CD4-positive, CD25-positive, alpha-beta regulatory T cell (primary cell): ENCODE results near the gene IPO4. TPM values are rescaled to one million over a fixed set of nuclear protein-coding genes. Genes with fewer than 3 reads are reported as not detected.

Source experiments
- ATAC-seq, 2 donors: fragments of 150-1000 bp; cut with Tn5 transposase; one replicate each; pipeline ENCODE4 v1.10.0; 2021; ENCODE audit warnings: low read depth in 2 of 2, moderate number of reproducible peaks in 2 of 2, moderate library complexity in 1 of 2
- DNase-seq, 3 donors: peaks; one replicate each; pipeline versions ENCODE4 v3.0.0 to v3.0.0-alpha.2; 2012 to 2022; ENCODE audit warnings: mixed read lengths in 1 of 3
- H3K27ac ChIP-seq: one replicate; pipeline ENCODE4 v1.7.0; 2013; ENCODE audit warnings: mild to moderate bottlenecking, low read length; ENCODE audit not compliant: insufficient read depth, poor library complexity, severe bottlenecking
- H3K27me3 ChIP-seq: one replicate; pipeline ENCODE4 v1.7.0; 2013; ENCODE audit warnings: low read length; ENCODE audit not compliant: control insufficient read depth, insufficient read depth
- H3K36me3 ChIP-seq: one replicate; pipeline ENCODE4 v1.7.0; 2013; ENCODE audit warnings: mild to moderate bottlenecking, low read length, moderate library complexity; ENCODE audit not compliant: control insufficient read depth, insufficient read depth
- H3K4me1 ChIP-seq: 2 replicates; pipeline ENCODE4 v1.7.0; 2013; ENCODE audit warnings: mild to moderate bottlenecking, low read length; ENCODE audit not compliant: insufficient read depth, control insufficient read depth, poor library complexity, severe bottlenecking
- H3K4me3 ChIP-seq: one replicate; pipeline ENCODE4 v1.7.0; 2013; ENCODE audit warnings: low read depth, mild to moderate bottlenecking, low read length, moderate library complexity
- H3K9me3 ChIP-seq, 2 experiments: 1 replicate in 1 of 2; 2 replicates in 1 of 2; pipeline ENCODE4 v1.7.0; 2013; ENCODE audit warnings: low read length in 2 of 2, mild to moderate bottlenecking in 1 of 2, moderate library complexity in 1 of 2; ENCODE audit not compliant: control insufficient read depth in 2 of 2
- H3K27ac Mint-ChIP-seq, 3 donors: one replicate each; pipeline ENCODE4 v1.8.0; 2020 to 2022; ENCODE audit warnings: mild to moderate bottlenecking in 3 of 3, mixed read lengths in 3 of 3, moderate library complexity in 2 of 3
- H3K27me3 Mint-ChIP-seq: one replicate; pipeline ENCODE4 v1.8.0; 2022; ENCODE audit warnings: mild to moderate bottlenecking, mixed read lengths
- H3K36me3 Mint-ChIP-seq: one replicate; pipeline ENCODE4 v1.8.0; 2020; ENCODE audit warnings: mixed read lengths
- H3K4me1 Mint-ChIP-seq, 4 donors: one replicate each; pipeline ENCODE4 v1.8.0; 2020 to 2022; ENCODE audit warnings: mixed read lengths in 4 of 4, mild to moderate bottlenecking in 1 of 4
- H3K4me3 Mint-ChIP-seq, 4 donors: one replicate each; pipeline ENCODE4 v1.8.0; 2020 to 2022; ENCODE audit warnings: mild to moderate bottlenecking in 4 of 4, mixed read lengths in 4 of 4, moderate library complexity in 3 of 4
- H3K9me3 Mint-ChIP-seq, 7 donors: one replicate each; pipeline ENCODE4 v1.8.0; 2020 to 2022; ENCODE audit warnings: mixed read lengths in 7 of 7, mild to moderate bottlenecking in 3 of 7, moderate library complexity in 2 of 7
- polyA plus RNA-seq, 4 donors: library from polyadenylated mRNA; unstranded; fragments of 300-500 nt; fragmentation: Illumina TruSeq; gene quantifications; one replicate each; pipeline ENCODE4 v1.2.3, GENCODE V29; 2021
- total RNA-seq: library from RNA; stranded (reverse); gene quantifications from one replicate; pipeline ENCODE4 v1.2.3, GENCODE V29; 2022

Gene IPO4, protein sequence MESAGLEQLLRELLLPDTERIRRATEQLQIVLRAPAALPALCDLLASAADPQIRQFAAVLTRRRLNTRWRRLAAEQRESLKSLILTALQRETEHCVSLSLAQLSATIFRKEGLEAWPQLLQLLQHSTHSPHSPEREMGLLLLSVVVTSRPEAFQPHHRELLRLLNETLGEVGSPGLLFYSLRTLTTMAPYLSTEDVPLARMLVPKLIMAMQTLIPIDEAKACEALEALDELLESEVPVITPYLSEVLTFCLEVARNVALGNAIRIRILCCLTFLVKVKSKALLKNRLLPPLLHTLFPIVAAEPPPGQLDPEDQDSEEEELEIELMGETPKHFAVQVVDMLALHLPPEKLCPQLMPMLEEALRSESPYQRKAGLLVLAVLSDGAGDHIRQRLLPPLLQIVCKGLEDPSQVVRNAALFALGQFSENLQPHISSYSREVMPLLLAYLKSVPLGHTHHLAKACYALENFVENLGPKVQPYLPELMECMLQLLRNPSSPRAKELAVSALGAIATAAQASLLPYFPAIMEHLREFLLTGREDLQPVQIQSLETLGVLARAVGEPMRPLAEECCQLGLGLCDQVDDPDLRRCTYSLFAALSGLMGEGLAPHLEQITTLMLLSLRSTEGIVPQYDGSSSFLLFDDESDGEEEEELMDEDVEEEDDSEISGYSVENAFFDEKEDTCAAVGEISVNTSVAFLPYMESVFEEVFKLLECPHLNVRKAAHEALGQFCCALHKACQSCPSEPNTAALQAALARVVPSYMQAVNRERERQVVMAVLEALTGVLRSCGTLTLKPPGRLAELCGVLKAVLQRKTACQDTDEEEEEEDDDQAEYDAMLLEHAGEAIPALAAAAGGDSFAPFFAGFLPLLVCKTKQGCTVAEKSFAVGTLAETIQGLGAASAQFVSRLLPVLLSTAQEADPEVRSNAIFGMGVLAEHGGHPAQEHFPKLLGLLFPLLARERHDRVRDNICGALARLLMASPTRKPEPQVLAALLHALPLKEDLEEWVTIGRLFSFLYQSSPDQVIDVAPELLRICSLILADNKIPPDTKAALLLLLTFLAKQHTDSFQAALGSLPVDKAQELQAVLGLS
- 33.7 TPM for total RNA-seq
- 10 to 100 TPM; 13.0 to 14.8 (median 14.1) TPM for polyA plus RNA-seq

DNA sequence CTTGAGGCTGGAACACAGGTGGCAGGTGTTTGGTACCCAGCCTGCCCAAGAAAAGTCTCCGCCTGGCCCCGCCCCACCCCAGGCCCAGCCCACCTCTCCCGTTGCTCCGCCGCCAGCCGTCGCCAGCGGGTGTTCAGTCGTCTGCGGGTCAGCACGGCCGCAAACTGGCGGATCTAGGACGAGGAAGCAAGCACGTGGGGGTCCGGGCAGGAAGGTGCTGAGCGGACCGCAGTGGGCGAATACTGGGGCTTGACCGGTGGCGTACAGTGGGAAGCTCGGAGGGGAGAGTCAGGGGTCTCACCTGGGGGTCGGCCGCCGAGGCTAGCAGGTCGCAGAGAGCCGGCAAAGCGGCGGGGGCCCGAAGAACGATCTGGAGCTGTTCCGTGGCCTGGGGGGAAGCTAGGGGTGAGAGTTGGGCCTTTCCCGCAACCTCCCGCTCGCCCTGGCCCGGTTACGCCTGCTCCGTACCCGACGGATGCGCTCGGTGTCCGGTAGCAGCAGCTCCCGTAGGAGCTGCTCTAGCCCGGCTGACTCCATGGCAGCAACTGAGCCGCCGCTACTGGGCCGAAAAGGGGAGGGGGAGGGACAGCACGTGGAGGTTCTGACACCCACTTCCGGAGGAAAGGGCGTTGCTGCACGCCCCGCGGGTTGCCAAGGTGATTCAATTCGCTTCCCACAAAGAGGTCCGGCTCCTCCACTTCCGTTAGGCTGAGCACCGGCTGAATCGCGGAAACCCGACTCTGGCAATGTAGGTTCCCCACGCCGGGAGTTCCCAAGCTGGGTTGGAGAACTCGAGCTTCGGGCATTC, at the start of gene IPO4:
Gene IPO4, minus strand, starts transcription at position 566 of the 808 bp plus-strand sequence. Its CDS starts 29 bp downstream, at position 537.
- H3K27ac ChIP-seq = peak within 1 kb of the TSS; percentile 79
- Mint-ChIP-seq H3K27ac (peak within 1 kb of the TSS; percentile 88 to 95 (median 92)), H3K36me3 (peaks cover 9% of the 10 kb centered on the region), H3K9me3 (no peaks in the 10 kb centered on the region), H3K4me1 (peaks cover 22 to 48% (median 26%) of the 10 kb centered on the region in 4 donors), H3K4me3 (peak within 1 kb of the TSS; percentile 90 to 98 (median 94)), H3K27me3 (peaks cover 5% of the 10 kb centered on the region)
- H3K9me3 ChIP-seq = no peaks in the 10 kb centered on the region
- H3K4me1 ChIP-seq = peaks cover 18% of the 10 kb centered on the region
- ATAC-seq (peak; percentile 90 to 94), DNase-seq (peak; percentile 94 to 98 (median 94))
- peak within 1 kb of the TSS; percentile 61 for H3K4me3 ChIP-seq
- H3K27me3 ChIP-seq = no peaks in the 10 kb centered on the region
- peaks cover 38% of the 10 kb centered on the region for H3K36me3 ChIP-seq

DNA sequence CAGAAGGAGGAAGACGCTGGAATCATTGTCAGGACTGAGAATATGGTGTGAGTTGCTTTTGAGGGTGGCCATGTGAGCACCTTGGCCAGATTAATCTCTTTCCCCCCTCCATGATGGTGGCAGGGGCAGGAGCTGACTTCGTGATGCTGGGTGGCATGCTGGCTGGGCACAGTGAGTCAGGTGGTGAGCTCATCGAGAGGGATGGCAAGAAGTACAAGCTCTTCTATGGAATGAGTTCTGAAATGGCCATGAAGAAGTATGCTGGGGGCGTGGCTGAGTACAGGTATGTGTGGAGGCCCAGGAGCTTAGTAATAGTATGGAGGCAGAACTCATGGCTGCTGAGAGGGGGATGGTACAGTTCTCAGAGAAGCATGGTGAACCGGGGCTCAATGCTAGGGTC, 49.5 kb upstream of the IPO4 start:
- H3K27ac ChIP-seq = no peak overlapping the region
- no peak overlapping the region for H3K27ac Mint-ChIP-seq
- peaks cover 7% of the 10 kb centered on the region for H3K27me3 Mint-ChIP-seq
- peaks cover 14 to 97% (median 75%) of the 10 kb centered on the region in 4 donors for H3K4me1 Mint-ChIP-seq
- H3K9me3 ChIP-seq = no peaks in the 10 kb centered on the region
- peaks cover 64% of the 10 kb centered on the region for H3K36me3 ChIP-seq
- DNase-seq (no peak), ATAC-seq (no peak)
- H3K4me3 Mint-ChIP-seq = peak overlapping the region in 1 of 4 donors; percentile 89
- H3K36me3 Mint-ChIP-seq = peaks cover 41% of the 10 kb centered on the region
- H3K4me1 ChIP-seq = peaks cover 48% of the 10 kb centered on the region
- H3K4me3 ChIP-seq = no peak overlapping the region
- H3K9me3 Mint-ChIP-seq = no peaks in the 10 kb centered on the region
- no peaks in the 10 kb centered on the region for H3K27me3 ChIP-seq

DNA sequence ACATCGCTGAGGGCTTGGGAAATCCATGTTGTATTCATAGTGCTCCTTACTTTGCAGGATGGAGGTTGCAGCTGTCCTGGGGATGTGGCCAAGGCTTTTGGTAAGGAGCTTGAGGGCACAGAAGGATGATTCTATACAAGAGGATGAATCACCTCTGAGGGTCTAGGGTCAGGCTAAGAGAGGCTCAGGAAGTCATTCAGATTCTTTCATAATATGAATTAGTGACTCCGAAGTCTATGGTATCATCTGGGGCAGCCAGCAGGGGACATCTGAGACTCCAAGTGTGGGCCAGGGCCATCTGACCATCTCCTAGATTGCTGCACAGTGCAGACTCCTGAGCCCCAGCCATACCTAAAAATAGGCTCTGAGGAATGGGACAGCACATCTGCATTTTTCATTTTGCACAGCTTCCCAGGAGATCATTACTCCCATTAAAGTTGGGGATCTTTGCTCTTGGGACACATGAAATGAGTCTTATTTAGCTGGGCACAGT, 48.9 kb upstream of the IPO4 start:
- Mint-ChIP-seq H3K27ac (peak overlapping the region in 1 of 3 donors; percentile 65), H3K36me3 (peaks cover 41% of the 10 kb centered on the region), H3K9me3 (no peaks in the 10 kb centered on the region), H3K4me1 (peaks cover 14 to 96% (median 74%) of the 10 kb centered on the region in 4 donors), H3K4me3 (peak overlapping the region in 3 of 4 donors; percentile 13 to 89 (median 21)), H3K27me3 (peaks cover 4% of the 10 kb centered on the region)
- Histone ChIP-seq H3K9me3 (no peaks in the 10 kb centered on the region), H3K36me3 (peaks cover 64% of the 10 kb centered on the region), H3K4me1 (peaks cover 45% of the 10 kb centered on the region), H3K27me3 (no peaks in the 10 kb centered on the region), H3K4me3 (no peak overlapping the region), H3K27ac (no peak overlapping the region)
- DNase-seq (no peak), ATAC-seq (no peak)

DNA sequence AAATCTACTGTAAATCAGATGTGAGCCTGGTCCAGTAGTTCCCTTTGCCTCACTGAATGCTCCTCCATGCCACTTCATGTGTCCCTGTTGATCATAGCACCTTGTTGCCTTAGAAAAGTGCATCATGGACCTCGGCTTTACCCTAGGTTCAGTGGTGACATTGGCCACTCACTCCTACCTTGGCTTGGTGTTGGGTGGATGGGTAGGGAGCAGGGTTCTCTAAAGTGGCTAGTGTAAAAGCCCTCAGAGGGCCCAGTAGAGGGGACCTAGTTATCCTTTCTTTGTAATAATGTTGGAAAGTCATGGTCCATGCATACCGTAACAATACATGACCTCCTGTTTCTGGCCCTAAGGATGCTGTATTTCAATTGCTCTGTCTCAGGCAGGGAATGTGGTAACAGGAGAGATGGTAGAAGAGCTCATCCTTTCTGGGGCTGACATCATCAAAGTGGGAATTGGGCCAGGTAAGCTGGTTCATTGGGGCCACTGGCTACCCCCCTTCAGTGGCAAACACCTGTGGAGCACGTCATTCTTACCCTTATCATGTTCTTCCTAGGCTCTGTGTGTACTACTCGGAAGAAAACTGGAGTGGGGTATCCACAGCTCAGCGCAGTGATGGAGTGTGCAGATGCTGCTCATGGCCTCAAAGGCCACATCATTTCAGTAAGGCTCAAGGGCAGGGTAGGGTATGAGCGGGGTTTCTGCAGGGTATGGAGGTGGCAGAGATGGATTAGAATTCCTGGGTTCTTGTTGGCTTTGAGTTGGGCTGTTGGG, 48.3 kb upstream of the IPO4 start:
- H3K4me3 ChIP-seq = no peak overlapping the region
- Mint-ChIP-seq H3K27me3 (no peaks in the 10 kb centered on the region), H3K4me3 (peak overlapping the region in 3 of 4 donors; percentile 13 to 89 (median 21)), H3K27ac (peak overlapping the region in 2 of 3 donors; percentile 60 to 65), H3K4me1 (peaks cover 14 to 94% (median 70%) of the 10 kb centered on the region in 4 donors), H3K36me3 (peaks cover 41% of the 10 kb centered on the region), H3K9me3 (no peaks in the 10 kb centered on the region)
- H3K36me3 ChIP-seq = peaks cover 64% of the 10 kb centered on the region
- H3K9me3 ChIP-seq = no peaks in the 10 kb centered on the region
- H3K27ac ChIP-seq = no peak overlapping the region
- H3K4me1 ChIP-seq = peaks cover 46% of the 10 kb centered on the region
- DNase-seq (no peak), ATAC-seq (no peak)
- H3K27me3 ChIP-seq = no peaks in the 10 kb centered on the region

DNA sequence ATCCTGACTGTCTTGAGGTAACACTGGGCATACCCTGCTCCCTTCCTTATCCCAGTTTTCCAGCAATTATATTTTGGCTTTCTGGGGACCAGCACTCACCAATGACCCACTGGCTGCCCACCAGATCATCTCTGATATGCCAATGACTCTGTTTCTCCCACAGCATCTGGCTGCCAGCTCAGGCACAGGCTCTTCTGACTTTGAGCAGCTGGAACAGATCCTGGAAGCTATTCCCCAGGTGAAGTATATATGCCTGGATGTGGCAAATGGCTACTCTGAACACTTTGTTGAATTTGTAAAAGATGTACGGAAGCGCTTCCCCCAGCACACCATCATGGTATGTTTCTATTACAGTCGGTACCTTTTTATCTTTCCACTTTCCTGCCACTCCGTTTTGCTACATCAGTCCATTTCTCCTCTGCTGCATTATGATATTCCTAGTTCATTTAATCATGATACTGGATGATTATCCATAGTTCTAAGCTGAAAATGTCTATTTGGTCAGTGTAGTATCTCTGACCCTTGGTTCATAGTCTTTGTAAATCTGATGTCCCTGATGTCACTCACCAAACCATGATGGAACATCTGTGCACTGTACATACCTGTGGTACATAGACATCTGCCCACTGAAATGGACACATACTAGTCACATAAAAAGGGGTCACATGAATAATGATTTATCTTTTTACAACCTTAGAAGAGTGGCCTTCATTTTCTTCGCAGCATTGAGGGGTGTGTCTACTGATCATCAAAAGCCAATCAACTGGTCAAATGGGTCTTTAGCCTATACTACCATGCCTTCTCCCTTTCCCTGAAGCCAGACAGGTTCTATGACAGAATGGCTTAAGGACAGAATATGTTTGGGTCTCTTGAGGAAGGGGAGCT, 47.4 kb upstream of the IPO4 start:
- Histone ChIP-seq H3K9me3 (no peaks in the 10 kb centered on the region), H3K36me3 (peaks cover 62% of the 10 kb centered on the region), H3K4me3 (no peak overlapping the region), H3K27me3 (no peaks in the 10 kb centered on the region), H3K27ac (peak overlapping the region; percentile 18), H3K4me1 (peaks cover 46% of the 10 kb centered on the region)
- Mint-ChIP-seq H3K4me1 (peaks cover 18 to 95% (median 73%) of the 10 kb centered on the region in 4 donors), H3K36me3 (peaks cover 41% of the 10 kb centered on the region), H3K27ac (peak overlapping the region in 2 of 3 donors; percentile 82 to 86), H3K9me3 (no peaks in the 10 kb centered on the region), H3K4me3 (peak overlapping the region; percentile 3 to 89 (median 28)), H3K27me3 (no peaks in the 10 kb centered on the region)
- DNase-seq (no peak), ATAC-seq (no peak)
